ENCODE data around the gene WIPF3. TPM values are rescaled to one million over a fixed set of nuclear protein-coding genes. Genes with fewer than 3 reads are reported as not detected.
"Not testable (repeated sequence)": the region's sequence is repeated elsewhere in the genome, so short reads cannot be mapped to it uniquely, and the experiment has no call there.

Gene WIPF3
- total RNA-seq, 2 donors from 2014 or later = 0.08 TPM; not detected in 1

- peaks cover 59% of the 10 kb centered on the region for H3K27me3 Mint-ChIP-seq
- H3K27ac Mint-ChIP-seq = no peak overlapping the region
- ATAC-seq (no peak), DNase-seq (no peak)
- peaks cover 5% of the 10 kb centered on the region for H3K36me3 Mint-ChIP-seq (ENCODE audit: low read depth)
- H3K4me1 Mint-ChIP-seq = peaks cover 7% of the 10 kb centered on the region
- H3K4me3 Mint-ChIP-seq = no peak overlapping the region
- no peaks in the 10 kb centered on the region for H3K9me3 ChIP-seq (ENCODE audit: control insufficient read depth, low read length, poor library complexity, severe bottlenecking)
These were observed 76.2 kb downstream of the WIPF3 start for GRCh38 chr7:29882481-29882880.

GRCh38 chr7:29883462-29884398 lies 77.4 kb downstream of the WIPF3 start:
- Mint-ChIP-seq H3K4me1 (peaks cover 4% of the 10 kb centered on the region), H3K4me3 (peak overlapping the region; percentile 56), H3K36me3 (ENCODE audit: low read depth) (peaks cover 5% of the 10 kb centered on the region), H3K27me3 (peaks cover 52% of the 10 kb centered on the region), H3K27ac (no peak overlapping the region)
- no peaks in the 10 kb centered on the region for H3K9me3 ChIP-seq (ENCODE audit: control insufficient read depth, low read length, poor library complexity, severe bottlenecking)
- ATAC-seq (no peak), DNase-seq (no peak)

- H3K36me3 Mint-ChIP-seq (ENCODE audit: low read depth) = peaks cover 5% of the 10 kb centered on the region
- ATAC-seq = no peak
- H3K9me3 ChIP-seq (ENCODE audit: control insufficient read depth, low read length, poor library complexity, severe bottlenecking) = no peaks in the 10 kb centered on the region
- peaks cover 57% of the 10 kb centered on the region for H3K27me3 Mint-ChIP-seq
- no peak overlapping the region for H3K27ac Mint-ChIP-seq
- H3K4me3 Mint-ChIP-seq = peak overlapping the region; percentile 56
- DNase-seq = no peak
- H3K4me1 Mint-ChIP-seq = peaks cover 4% of the 10 kb centered on the region
These were observed 78.3 kb downstream of the WIPF3 start for GRCh38 chr7:29884399-29885272.

- DNase-seq (no peak), ATAC-seq (no peak)
- no peak overlapping the region for H3K27ac Mint-ChIP-seq
- peaks cover 62% of the 10 kb centered on the region for H3K27me3 Mint-ChIP-seq
- no peak overlapping the region for H3K4me3 Mint-ChIP-seq
- H3K36me3 Mint-ChIP-seq (ENCODE audit: low read depth) = peaks cover 5% of the 10 kb centered on the region
- H3K4me1 Mint-ChIP-seq = peaks cover 4% of the 10 kb centered on the region
- no peaks in the 10 kb centered on the region for H3K9me3 ChIP-seq (ENCODE audit: control insufficient read depth, low read length, poor library complexity, severe bottlenecking)
These were observed 79.3 kb downstream of the WIPF3 start for GRCh38 chr7:29885626-29886025.

GRCh38 chr7:29886827-29887226 lies 80.5 kb downstream of the WIPF3 start:
- peaks cover 4% of the 10 kb centered on the region for H3K36me3 Mint-ChIP-seq (ENCODE audit: low read depth)
- no peak overlapping the region for H3K27ac Mint-ChIP-seq
- H3K27me3 Mint-ChIP-seq = peaks cover 57% of the 10 kb centered on the region
- H3K4me3 Mint-ChIP-seq = no peak overlapping the region
- ATAC-seq = no peak
- DNase-seq = no peak
- peaks cover 4% of the 10 kb centered on the region for H3K4me1 Mint-ChIP-seq
- no peaks in the 10 kb centered on the region for H3K9me3 ChIP-seq (ENCODE audit: control insufficient read depth, low read length, poor library complexity, severe bottlenecking)

- peaks cover 3% of the 10 kb centered on the region for H3K36me3 Mint-ChIP-seq (ENCODE audit: low read depth)
- DNase-seq (no peak), ATAC-seq (no peak)
- H3K27ac Mint-ChIP-seq = no peak overlapping the region
- no peaks in the 10 kb centered on the region for H3K9me3 ChIP-seq (ENCODE audit: control insufficient read depth, low read length, poor library complexity, severe bottlenecking)
- peaks cover 45% of the 10 kb centered on the region for H3K27me3 Mint-ChIP-seq
- H3K4me1 Mint-ChIP-seq = no peaks in the 10 kb centered on the region
- no peak overlapping the region for H3K4me3 Mint-ChIP-seq
These were observed 81.7 kb downstream of the WIPF3 start for GRCh38 chr7:29888006-29888405.

GRCh38 chr7:29889288-29889687 lies 83.0 kb downstream of the WIPF3 start:
- Mint-ChIP-seq H3K36me3 (ENCODE audit: low read depth) (no peaks in the 10 kb centered on the region), H3K27ac (no peak overlapping the region), H3K4me3 (no peak overlapping the region), H3K27me3 (peaks cover 38% of the 10 kb centered on the region), H3K4me1 (no peaks in the 10 kb centered on the region)
- DNase-seq (no peak), ATAC-seq (no peak)
- no peaks in the 10 kb centered on the region for H3K9me3 ChIP-seq (ENCODE audit: control insufficient read depth, low read length, poor library complexity, severe bottlenecking)

GRCh38 chr7:29890251-29890650 lies 83.9 kb downstream of the WIPF3 start:
- Mint-ChIP-seq H3K4me1 (no peaks in the 10 kb centered on the region), H3K27me3 (peaks cover 29% of the 10 kb centered on the region), H3K36me3 (ENCODE audit: low read depth) (no peaks in the 10 kb centered on the region), H3K27ac (no peak overlapping the region), H3K4me3 (no peak overlapping the region)
- no peak for DNase-seq
- no peaks in the 10 kb centered on the region for H3K9me3 ChIP-seq (ENCODE audit: control insufficient read depth, low read length, poor library complexity, severe bottlenecking)
- no peak for ATAC-seq

GRCh38 chr7:29890786-29891185 lies 84.5 kb downstream of the WIPF3 start:
- H3K4me1 Mint-ChIP-seq; H3K27ac Mint-ChIP-seq; H3K4me3 Mint-ChIP-seq; H3K9me3 ChIP-seq (ENCODE audit: control insufficient read depth, low read length, poor library complexity, severe bottlenecking); H3K36me3 Mint-ChIP-seq (ENCODE audit: low read depth); ATAC-seq; DNase-seq: not testable (repeated sequence)
- H3K27me3 Mint-ChIP-seq = peaks cover 26% of the 10 kb centered on the region

GRCh38 chr7:29891766-29892165 lies 85.5 kb downstream of the WIPF3 start:
- H3K9me3 ChIP-seq (ENCODE audit: control insufficient read depth, low read length, poor library complexity, severe bottlenecking) = no peaks in the 10 kb centered on the region
- DNase-seq (no peak), ATAC-seq (no peak)
- no peak overlapping the region for H3K4me3 Mint-ChIP-seq
- H3K4me1 Mint-ChIP-seq = no peaks in the 10 kb centered on the region
- no peak overlapping the region for H3K27ac Mint-ChIP-seq
- no peaks in the 10 kb centered on the region for H3K36me3 Mint-ChIP-seq (ENCODE audit: low read depth)
- peaks cover 24% of the 10 kb centered on the region for H3K27me3 Mint-ChIP-seq

- Mint-ChIP-seq H3K27ac (no peak overlapping the region), H3K4me1 (no peaks in the 10 kb centered on the region), H3K27me3 (peaks cover 19% of the 10 kb centered on the region), H3K4me3 (no peak overlapping the region), H3K36me3 (ENCODE audit: low read depth) (no peaks in the 10 kb centered on the region)
- no peak for DNase-seq
- no peak for ATAC-seq
- no peaks in the 10 kb centered on the region for H3K9me3 ChIP-seq (ENCODE audit: control insufficient read depth, low read length, poor library complexity, severe bottlenecking)
These were observed 85.9 kb downstream of the WIPF3 start for GRCh38 chr7:29892231-29892630.

- Mint-ChIP-seq H3K36me3 (ENCODE audit: low read depth) (peaks cover 4% of the 10 kb centered on the region), H3K4me3 (no peak overlapping the region), H3K27ac (no peak overlapping the region), H3K27me3 (peaks cover 27% of the 10 kb centered on the region), H3K4me1 (no peaks in the 10 kb centered on the region)
- DNase-seq = no peak
- no peak for ATAC-seq
- no peaks in the 10 kb centered on the region for H3K9me3 ChIP-seq (ENCODE audit: control insufficient read depth, low read length, poor library complexity, severe bottlenecking)
These were observed 87.2 kb downstream of the WIPF3 start for GRCh38 chr7:29893351-29893965.

GRCh38 chr7:29894256-29894655 lies 87.9 kb downstream of the WIPF3 start:
- H3K27me3 Mint-ChIP-seq = peaks cover 30% of the 10 kb centered on the region
- H3K9me3 ChIP-seq (ENCODE audit: control insufficient read depth, low read length, poor library complexity, severe bottlenecking) = no peaks in the 10 kb centered on the region
- no peaks in the 10 kb centered on the region for H3K4me1 Mint-ChIP-seq
- no peak overlapping the region for H3K4me3 Mint-ChIP-seq
- H3K36me3 Mint-ChIP-seq (ENCODE audit: low read depth) = peaks cover 5% of the 10 kb centered on the region
- no peak for DNase-seq
- no peak overlapping the region for H3K27ac Mint-ChIP-seq
- ATAC-seq = no peak

Data from T-helper 17 cell (primary cell).